Prostate gland (tissue), 2 donors: ENCODE results near the gene ATXN2. TPM values are rescaled to one million over a fixed set of nuclear protein-coding genes. Genes with fewer than 3 reads are reported as not detected.
"Not testable (repeated sequence)": the region's sequence is repeated elsewhere in the genome, so short reads cannot be mapped to it uniquely, and the experiment has no call there.

Experiments
- DNase-seq: peaks from one replicate; pipeline ENCODE4 v3.0.0-alpha.2; 2019; ENCODE audit warnings: low spot score
- H3K27ac ChIP-seq, 2 donors: fragments of 200-600 bp; sonication (generic); 2 replicates each; pipeline ENCODE4 v1.5.1; 2017 to 2019
- H3K27me3 ChIP-seq: fragments of 200-600 bp; sonication (generic); replicated peaks from 2 replicates; pipeline ENCODE4 v1.5.1; 2019; ENCODE audit not compliant: insufficient read depth
- H3K36me3 ChIP-seq, 2 donors: fragments of 200-600 bp; sonication (generic); 1 replicate in 1 of 2; 2 replicates in 1 of 2; pipeline versions ENCODE4 v1.5.1 to v1.8.1; 2017 to 2019
- H3K4me1 ChIP-seq: fragments of 200-600 bp; sonication (generic); replicated peaks from 2 replicates; pipeline ENCODE4 v1.5.1; 2019
- H3K4me3 ChIP-seq, 2 donors: fragments of 200-600 bp; sonication (generic); 2 replicates each; pipeline ENCODE4 v1.5.1; 2017 to 2019
- H3K9me3 ChIP-seq: fragments of 200-600 bp; sonication (generic); 2 replicates; pipeline ENCODE4 v1.5.1; 2017
- CTCF ChIP-seq, 4 experiments: fragments of 200-600 bp in 2 of 4; fragments of 450-650 bp in 2 of 4; sonication (generic) in 2 of 4; IDR thresholded peaks; 1 replicate in 3 of 4; 2 replicates in 1 of 4; pipeline ENCODE4 v1.5.1; 2016 to 2019; ENCODE audit warnings: antibody characterized with exemption in 4 of 4, mild to moderate bottlenecking in 2 of 4, moderate library complexity in 2 of 4
- POLR2A ChIP-seq: fragments of 450-650 bp; IDR thresholded peaks from one replicate; pipeline ENCODE4 v1.6.1; 2016; ENCODE audit warnings: antibody characterized with exemption, mild to moderate bottlenecking
- POLR2AphosphoS5 ChIP-seq: sonication (generic); formaldehyde crosslinking; IDR thresholded peaks from one replicate; pipeline ENCODE4 v1.6.1; 2017; ENCODE audit warnings: antibody characterized with exemption
- WGBS: methylation state at CpG from one replicate; pipeline ENCODE4 v1.1.5; 2018; 5-methylcytosine and 5-hydroxymethylcytosine counted together
- intact Hi-C: fragments of 100-400 bp; cut with DNase I; formaldehyde crosslinking; loops from one replicate; pipeline ENCODE4 v1.14.2; 2022
- total RNA-seq, 2 donors: library from RNA; depleted of rRNA; stranded (reverse); fragments of >200 nt; gene quantifications; one replicate each; pipeline ENCODE4 v1.1.0, GENCODE V29; 2016

The ATXN2 gene
- total RNA-seq, 2 donors from 2014 or later = 29.5 to 95.5 TPM

GRCh38 chr12:111469401-111469800 is 129.7 kb downstream of the ATXN2 start:
- no peak overlapping the region for H3K27ac ChIP-seq
- no peak for TF ChIP-seq POLR2A
- TF ChIP-seq CTCF (IDR thresholded peaks at IDR 0.05) = no peak
- no peak for TF ChIP-seq POLR2AphosphoS5
- H3K4me3 ChIP-seq = no peak overlapping the region
- H3K36me3 ChIP-seq = no peaks in the 10 kb centered on the region
- no peaks in the 10 kb centered on the region for H3K27me3 ChIP-seq
- no peaks in the 10 kb centered on the region for H3K4me1 ChIP-seq
- intact Hi-C loops = no loop called here
- 80% methylated on average over 2 of the region's 2 CpGs for WGBS
- no peak for DNase-seq
- no peaks in the 10 kb centered on the region for H3K9me3 ChIP-seq

- no peak overlapping the region for H3K4me3 ChIP-seq
- no peaks in the 10 kb centered on the region for H3K36me3 ChIP-seq
- DNase-seq = no peak
- intact Hi-C loops = no loop called here
- H3K27ac ChIP-seq = peak overlapping the region in 1 of 2 donors; percentile 5
- H3K27me3 ChIP-seq = no peaks in the 10 kb centered on the region
- TF ChIP-seq CTCF (IDR thresholded peaks at IDR 0.05) (no peak), POLR2AphosphoS5 (no peak), POLR2A (no peak)
- H3K4me1 ChIP-seq = no peaks in the 10 kb centered on the region
- 13% methylated on average over 4 of the region's 4 CpGs for WGBS
- no peaks in the 10 kb centered on the region for H3K9me3 ChIP-seq
These were observed 131.3 kb downstream of the ATXN2 start for GRCh38 chr12:111467857-111468241.

- no peaks in the 10 kb centered on the region for H3K36me3 ChIP-seq
- H3K27ac ChIP-seq = peak overlapping the region in 1 of 2 donors; percentile 5
- no peak for DNase-seq
- H3K4me3 ChIP-seq = no peak overlapping the region
- H3K4me1 ChIP-seq = no peaks in the 10 kb centered on the region
- H3K9me3 ChIP-seq = no peaks in the 10 kb centered on the region
- intact Hi-C loops = no loop called here
- 53% methylated on average over 3 of the region's 3 CpGs for WGBS
- no peak for TF ChIP-seq CTCF (IDR thresholded peaks at IDR 0.05)
- TF ChIP-seq POLR2A = no peak
- TF ChIP-seq POLR2AphosphoS5 = no peak
- H3K27me3 ChIP-seq = no peaks in the 10 kb centered on the region
These were observed 131.8 kb downstream of the ATXN2 start for GRCh38 chr12:111467092-111467856.

GRCh38 chr12:111462210-111462769 is 136.8 kb downstream of the ATXN2 start:
- Histone ChIP-seq H3K4me3 (no peak overlapping the region), H3K4me1 (peaks cover 9% of the 10 kb centered on the region), H3K36me3 (no peaks in the 10 kb centered on the region), H3K27me3 (no peaks in the 10 kb centered on the region), H3K27ac (no peak overlapping the region), H3K9me3 (no peaks in the 10 kb centered on the region)
- intact Hi-C loops = no loop called here
- TF ChIP-seq POLR2AphosphoS5 (no peak), POLR2A (no peak), CTCF (IDR thresholded peaks at IDR 0.05) (no peak)
- no peak for DNase-seq

- H3K36me3 ChIP-seq, intact Hi-C loops, H3K27me3 ChIP-seq, DNase-seq, H3K9me3 ChIP-seq, H3K4me3 ChIP-seq, H3K4me1 ChIP-seq, H3K27ac ChIP-seq: not testable (repeated sequence)
- WGBS = 94% methylated on average over 11 of the region's 11 CpGs
These were observed 139.0 kb downstream of the ATXN2 start for GRCh38 chr12:111460111-111460510.
